Activated naive CD8-positive, alpha-beta T cell treated with anti-CD3 and anti-CD28 coated beads, Interleukin-2, amount 50 U/mL, for 24 hours (primary cell): Measurements from ENCODE around the gene CLRN2.
"Not testable (repeated sequence)": the region's sequence is repeated elsewhere in the genome, so short reads cannot be mapped to it uniquely, and the experiment has no call there.

ENCODE experiments used
- ATAC-seq: fragments of 150-1000 bp; cut with Tn5 transposase; one replicate; pipeline ENCODE4 v1.10.0; 2021
- DNase-seq: peaks from one replicate; pipeline ENCODE4 v3.0.0; 2021
- H3K27ac Mint-ChIP-seq: one replicate; pipeline ENCODE4 v1.8.0; 2021; ENCODE audit warnings: mild to moderate bottlenecking, mixed read lengths
- H3K27me3 Mint-ChIP-seq: one replicate; pipeline ENCODE4 v1.8.0; 2021; ENCODE audit warnings: mixed read lengths
- H3K36me3 Mint-ChIP-seq: one replicate; pipeline ENCODE4 v1.8.0; 2021; ENCODE audit warnings: low read depth, mixed read lengths
- H3K4me1 Mint-ChIP-seq: one replicate; pipeline ENCODE4 v1.8.0; 2021; ENCODE audit warnings: mixed read lengths
- H3K4me3 Mint-ChIP-seq: one replicate; pipeline ENCODE4 v1.8.0; 2021; ENCODE audit warnings: mild to moderate bottlenecking, moderate library complexity, mixed read lengths
- H3K9me3 Mint-ChIP-seq: one replicate; pipeline ENCODE4 v1.8.0; 2021; ENCODE audit warnings: mixed read lengths

Gene CLRN2

GRCh38 chr4:17575177-17575576 is 60.2 kb downstream of the CLRN2 start:
- DNase-seq, ATAC-seq, H3K4me3 Mint-ChIP-seq, H3K27me3 Mint-ChIP-seq, H3K27ac Mint-ChIP-seq, H3K9me3 Mint-ChIP-seq: not testable (repeated sequence)
- peaks cover 18% of the 10 kb centered on the region for H3K4me1 Mint-ChIP-seq
- peaks cover 18% of the 10 kb centered on the region for H3K36me3 Mint-ChIP-seq
